Measurements from ENCODE around the gene FMNL2. TPM values are rescaled to one million over a fixed set of nuclear protein-coding genes. Genes with fewer than 3 reads are reported as not detected.
A peak's percentile ranks its signal among the peaks of the same experiment; 100 is the strongest.
"Not testable (repeated sequence)": the region's sequence is repeated elsewhere in the genome, so short reads cannot be mapped to it uniquely, and the experiment has no call there.

Gene FMNL2
- total and polyA plus RNA-seq, 2 experiments from 2014 or later, result 5.1 to 11.7 TPM

GRCh38 chr2:152384992-152385391 lies 50.0 kb downstream of the FMNL2 start:
- Histone ChIP-seq H3K4me3 (no peak overlapping the region), H3K27me3 (no peaks in the 10 kb centered on the region), H3K36me3 (no peaks in the 10 kb centered on the region), H3K27ac (no peak overlapping the region), H3K4me1 (ENCODE audit: low read depth) (no peaks in the 10 kb centered on the region), H3K9me3 (ENCODE audit: low read depth) (no peaks in the 10 kb centered on the region)
- no peak for DNase-seq (ENCODE audit: low read depth in 1 of 2, low spot score in 1 of 2)
- no peak for TF ChIP-seq CTCF (IDR thresholded peaks at IDR 0.05; ENCODE audit: low read depth, low read length)

- H3K27ac ChIP-seq, result no peak overlapping the region
- H3K27me3 ChIP-seq, result no peaks in the 10 kb centered on the region
These were observed 50.7 kb downstream of the FMNL2 start for GRCh38 chr2:152385650-152386049.

GRCh38 chr2:152386266-152386665 lies 51.3 kb downstream of the FMNL2 start:
- no peaks in the 10 kb centered on the region for H3K9me3 ChIP-seq (ENCODE audit: low read depth)
- DNase-seq (ENCODE audit: low read depth in 1 of 2, low spot score in 1 of 2), result no peak
- H3K4me1 ChIP-seq (ENCODE audit: low read depth), result no peaks in the 10 kb centered on the region

More at GRCh38 chr2:152385650-152386049, 50.7 kb downstream of the FMNL2 start:
- no peaks in the 10 kb centered on the region for H3K4me1 ChIP-seq (ENCODE audit: low read depth)
- no peak for DNase-seq (ENCODE audit: low read depth in 1 of 2, low spot score in 1 of 2)
- H3K9me3 ChIP-seq (ENCODE audit: low read depth), result no peaks in the 10 kb centered on the region
- H3K4me3 ChIP-seq, result no peak overlapping the region
- no peaks in the 10 kb centered on the region for H3K36me3 ChIP-seq
- TF ChIP-seq CTCF (IDR thresholded peaks at IDR 0.05; ENCODE audit: low read depth, low read length), result no peak

GRCh38 chr2:152387041-152387440 lies 52.1 kb downstream of the FMNL2 start:
- Histone ChIP-seq H3K4me3 (no peak overlapping the region), H3K9me3 (ENCODE audit: low read depth) (no peaks in the 10 kb centered on the region), H3K27ac (no peak overlapping the region), H3K4me1 (ENCODE audit: low read depth) (no peaks in the 10 kb centered on the region), H3K27me3 (no peaks in the 10 kb centered on the region), H3K36me3 (no peaks in the 10 kb centered on the region)
- peak in 1 of 2 donors; percentile 74 for DNase-seq (ENCODE audit: low read depth in 1 of 2, low spot score in 1 of 2)
- TF ChIP-seq CTCF (IDR thresholded peaks at IDR 0.05; ENCODE audit: low read depth, low read length), result no peak

More at GRCh38 chr2:152386266-152386665, 51.3 kb downstream of the FMNL2 start:
- no peak overlapping the region for H3K27ac ChIP-seq
- H3K27me3 ChIP-seq, result no peaks in the 10 kb centered on the region
- H3K36me3 ChIP-seq, result no peaks in the 10 kb centered on the region
- no peak overlapping the region for H3K4me3 ChIP-seq
- no peak for TF ChIP-seq CTCF (IDR thresholded peaks at IDR 0.05; ENCODE audit: low read depth, low read length)

DNA sequence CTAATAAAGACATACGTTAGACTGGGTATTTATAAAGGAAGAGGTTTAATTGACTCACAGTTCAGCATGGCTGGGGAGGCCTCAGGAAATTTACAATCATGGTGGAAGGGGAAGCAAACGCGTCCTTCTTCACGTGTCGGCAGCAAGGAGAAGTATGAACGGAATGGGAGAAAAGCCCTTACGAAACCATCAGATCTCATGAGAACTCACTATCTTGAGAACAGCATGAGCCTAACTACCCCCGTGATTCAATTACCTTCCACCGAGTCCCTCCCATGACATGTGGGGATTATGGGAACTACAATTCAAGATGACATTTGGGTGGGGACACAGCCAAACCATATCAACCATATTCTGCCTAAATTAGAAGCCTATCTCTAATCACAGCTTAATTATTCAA lies 53.3 kb downstream of the FMNL2 start:
- H3K9me3 ChIP-seq (ENCODE audit: low read depth); H3K36me3 ChIP-seq; DNase-seq (ENCODE audit: low read depth in 1 of 2, low spot score in 1 of 2); H3K4me1 ChIP-seq (ENCODE audit: low read depth); H3K27ac ChIP-seq; H3K27me3 ChIP-seq; H3K4me3 ChIP-seq: not testable (repeated sequence)

- Histone ChIP-seq H3K27ac (no peak overlapping the region), H3K27me3 (no peaks in the 10 kb centered on the region), H3K36me3 (no peaks in the 10 kb centered on the region), H3K4me3 (no peak overlapping the region), H3K9me3 (ENCODE audit: low read depth) (no peaks in the 10 kb centered on the region), H3K4me1 (ENCODE audit: low read depth) (no peaks in the 10 kb centered on the region)
- no peak for DNase-seq (ENCODE audit: low read depth in 1 of 2, low spot score in 1 of 2)
- TF ChIP-seq CTCF (IDR thresholded peaks at IDR 0.05; ENCODE audit: low read depth, low read length), result no peak
These were observed 54.5 kb downstream of the FMNL2 start for GRCh38 chr2:152389483-152389882.

All from cardiac muscle cell (in vitro differentiated cells and primary cell).